D721Med (cell line): ENCODE results near the gene TIAM2.

Experiments
- DNase-seq: peaks from one replicate; pipeline ENCODE4 v3.0.0; 2011; ENCODE audit warnings: low spot score; ENCODE audit not compliant: insufficient read length
- FAIRE-seq: peaks from 2 replicates; lab custom pipeline; 2011; peaks lifted over from hg19 to GRCh38; lab: Jason Lieb, UNC
- CTCF ChIP-seq: IDR thresholded peaks from 2 replicates; pipeline ENCODE4 v1.5.1; 2012; ENCODE audit warnings: mild to moderate bottlenecking, control low read depth; ENCODE audit not compliant: insufficient read depth; ENCODE audit errors: missing control alignments

Gene TIAM2

GRCh38 chr6:155194399-155194798 is 199.3 kb downstream of the TIAM2 start:
- FAIRE-seq (no peak), DNase-seq (no peak)
- no peak for TF ChIP-seq CTCF

DNA sequence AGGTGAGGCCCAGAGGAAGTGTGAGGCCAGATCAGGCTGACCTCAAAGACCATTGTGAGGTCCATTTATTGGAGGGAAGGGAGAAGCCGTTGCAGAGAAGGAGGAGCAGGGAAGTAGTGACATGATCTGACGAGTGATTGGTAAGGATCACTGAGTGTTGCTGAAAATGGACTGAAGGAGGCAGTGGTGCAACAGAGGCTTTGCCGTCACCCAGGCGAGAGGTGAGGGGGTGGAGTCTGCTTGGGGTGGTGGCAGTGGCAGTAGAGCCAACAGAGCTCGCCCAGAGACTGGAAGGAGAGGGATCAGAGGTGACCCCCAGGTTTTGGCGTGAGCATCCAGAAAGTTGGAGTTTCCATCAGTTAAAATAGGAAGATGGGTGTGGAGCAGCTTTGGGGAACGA is 200.8 kb downstream of the TIAM2 start:
- FAIRE-seq, result no peak
- no peak for TF ChIP-seq CTCF
- DNase-seq, result no peak

DNA sequence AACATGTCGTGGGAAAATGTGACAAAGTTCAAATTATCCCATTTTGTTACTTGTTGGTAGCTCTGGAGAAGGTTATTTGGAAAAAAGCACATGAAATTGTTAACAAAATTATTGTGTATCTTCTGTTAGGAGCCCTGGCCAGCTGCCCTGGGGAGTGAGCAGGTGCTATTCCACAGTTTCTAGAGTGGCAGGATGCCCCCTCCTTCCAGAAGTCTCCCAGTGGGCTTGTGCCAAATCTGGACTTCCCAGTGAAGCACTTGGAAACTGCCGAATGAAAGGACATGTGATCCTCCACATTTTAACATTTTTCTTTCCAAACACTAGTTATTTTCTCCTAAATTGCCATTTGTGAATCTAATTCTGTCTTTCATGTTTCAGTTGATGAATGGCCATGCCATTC is 201.8 kb downstream of the TIAM2 start:
- no peak for FAIRE-seq
- DNase-seq, result no peak
- TF ChIP-seq CTCF, result no peak

GRCh38 chr6:155197932-155198331 is 202.8 kb downstream of the TIAM2 start:
- FAIRE-seq, result no peak
- DNase-seq, result no peak
- TF ChIP-seq CTCF, result no peak

DNA sequence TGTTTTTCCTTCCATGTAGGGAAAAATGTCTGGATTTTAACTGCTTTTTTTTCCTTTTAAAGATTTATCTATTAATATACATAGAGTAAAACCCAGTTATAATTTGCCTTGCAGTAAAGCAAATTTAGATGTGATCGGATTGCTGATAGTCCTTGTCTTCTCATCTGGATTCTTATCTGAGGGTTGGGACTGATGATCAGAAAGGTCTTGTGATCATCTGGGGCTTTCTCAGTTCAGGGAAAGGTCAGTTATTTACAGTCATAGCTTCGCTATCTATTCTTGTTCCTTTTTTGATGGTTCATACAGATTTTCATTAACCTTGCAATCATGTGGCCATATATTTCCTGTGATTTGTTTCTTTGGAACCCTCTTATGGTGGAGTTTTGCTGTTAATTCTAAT is 204.9 kb downstream of the TIAM2 start:
- no peak for TF ChIP-seq CTCF
- DNase-seq, result no peak
- no peak for FAIRE-seq

DNA sequence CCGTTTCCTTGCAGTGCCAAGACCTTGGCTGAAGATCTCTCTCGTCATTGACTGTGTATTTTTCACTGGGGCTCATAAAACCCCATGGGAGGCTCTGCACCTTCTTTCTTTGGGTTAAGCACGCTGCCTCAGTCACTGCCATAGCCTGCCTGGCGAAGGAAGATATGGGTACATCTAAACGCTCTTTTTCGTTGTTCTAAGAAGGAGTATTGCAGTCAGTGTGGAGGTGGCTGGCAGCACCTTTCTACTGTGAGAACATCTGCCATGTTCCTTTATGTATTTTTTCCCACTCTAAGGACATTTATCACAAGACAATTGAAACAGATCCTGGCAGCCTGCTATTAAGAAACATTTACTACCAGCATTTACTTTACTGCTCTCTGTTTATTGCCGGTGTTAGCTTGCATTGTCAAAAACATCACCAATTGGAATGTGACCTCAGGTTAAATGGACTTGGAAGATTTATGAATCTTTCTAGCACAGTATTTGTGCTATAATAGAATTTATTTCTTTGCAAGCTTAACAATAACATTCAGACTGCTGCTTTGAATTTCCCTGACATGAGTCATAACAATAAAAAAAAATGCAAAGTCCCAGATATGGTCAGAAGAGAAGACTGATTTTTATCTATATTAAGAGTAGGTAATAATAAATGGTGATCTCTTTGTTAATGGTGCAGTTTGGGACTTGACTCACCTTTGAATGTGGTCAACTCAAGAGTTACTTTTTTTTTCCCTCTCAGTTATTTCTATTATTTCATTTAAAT is 206.5 kb downstream of the TIAM2 start:
- no peak for FAIRE-seq
- no peak for DNase-seq
- TF ChIP-seq CTCF, result no peak

- no peak for DNase-seq
- FAIRE-seq, result no peak
- TF ChIP-seq CTCF, result no peak
Observed at GRCh38 chr6:155207223-155207622, 212.1 kb downstream of the TIAM2 start.
